A549 (cell line): ENCODE data around the gene PSMB7.

ENCODE experiments used
- CBX2 ChIP-seq: fragments of 200-600 bp; sonication (generic); IDR thresholded peaks from 2 replicates; pipeline ENCODE4 v1.6.1; 2016; ENCODE audit warnings: low read depth, mild to moderate bottlenecking, borderline replicate concordance
- CHD4 ChIP-seq: fragments of 200-600 bp; sonication (generic); IDR thresholded peaks from 2 replicates; pipeline ENCODE4 v1.6.1; 2016; ENCODE audit warnings: antibody characterized with exemption, mild to moderate bottlenecking, borderline replicate concordance
- FOSL2 ChIP-seq, 2 experiments: fragments of 450-650 bp in 1 of 2; fragments of >200 bp in 1 of 2; sonication (Bioruptor Twin) in 1 of 2; formaldehyde crosslinking; IDR thresholded peaks; 2 replicates each; pipeline versions ENCODE4 v1.5.0 to v1.6.1; 2016 to 2020; ENCODE audit warnings: mild to moderate bottlenecking in 1 of 2, moderate library complexity in 1 of 2
- HMGXB4 ChIP-seq: fragments of 250-450 bp; sonication (Bioruptor Pico); IDR thresholded peaks from 2 replicates; pipeline ENCODE4 v1.5.0; 2021; ENCODE audit warnings: mild to moderate bottlenecking, moderate library complexity, borderline replicate concordance
- POLR2A ChIP-seq: IDR thresholded peaks from 2 replicates; pipeline ENCODE4 v1.6.1; 2012; ENCODE audit warnings: mild to moderate bottlenecking, low read length
- RAD21 ChIP-seq, 2 experiments: fragments of >200 bp in 1 of 2; sonication (Bioruptor Twin) in 1 of 2; formaldehyde crosslinking in 1 of 2; IDR thresholded peaks in 1 of 2; conservative IDR thresholded peaks in 1 of 2; 2 replicates in 1 of 2; 3 replicates in 1 of 2; pipeline ENCODE4 v1.6.1; 2012 to 2018; ENCODE audit warnings: inconsistent platforms in 1 of 2
- RFX5 ChIP-seq: fragments of 450-650 bp; IDR thresholded peaks from 2 replicates; pipeline ENCODE4 v1.7.1; 2014; ENCODE audit warnings: antibody characterized with exemption, mild to moderate bottlenecking, moderate library complexity

- no peak for TF ChIP-seq CBX2
- no peak for TF ChIP-seq POLR2A
- TF ChIP-seq RFX5 = no peak
- no peak for TF ChIP-seq CHD4
- no peak for TF ChIP-seq HMGXB4
- no peak for TF ChIP-seq FOSL2 (IDR thresholded peaks at IDR 0.05)
- no peak for TF ChIP-seq FOSL2 (CRISPR knock-in tag; IDR thresholded peaks at IDR 0.05)
- TF ChIP-seq RAD21 (conservative IDR thresholded peaks at IDR 0.05 in 1 of 2, IDR thresholded peaks at IDR 0.05 in 1 of 2) = no peak
Observed at GRCh38 chr9:124359426-124359825, 55.8 kb downstream of the PSMB7 start.
